Progenitor cell of endocrine pancreas (in vitro differentiated cells): ENCODE results near the gene GGTLC2. TPM values are rescaled to one million over a fixed set of nuclear protein-coding genes. Genes with fewer than 3 reads are reported as not detected.
A peak's percentile ranks its signal among the peaks of the same experiment; 100 is the strongest.

ENCODE experiments used
- DNase-seq: peaks from one replicate; pipeline ENCODE4 v3.0.0; 2021; ENCODE audit warnings: low spot score; ENCODE audit not compliant: unreplicated experiment
- H3K27ac Mint-ChIP-seq: 2 replicates; pipeline ENCODE4 v1.8.0; 2021; ENCODE audit warnings: mild to moderate bottlenecking, moderate library complexity, mixed read lengths
- H3K27me3 Mint-ChIP-seq: 2 replicates; pipeline ENCODE4 v1.8.0; 2021; ENCODE audit warnings: mixed read lengths
- H3K36me3 Mint-ChIP-seq: 2 replicates; pipeline ENCODE4 v1.8.0; 2022; ENCODE audit warnings: mixed read lengths; ENCODE audit not compliant: insufficient read depth
- H3K4me1 Mint-ChIP-seq: 2 replicates; pipeline ENCODE4 v1.8.0; 2021; ENCODE audit warnings: low read depth, mixed read lengths
- H3K4me3 Mint-ChIP-seq: 2 replicates; pipeline ENCODE4 v1.8.0; 2021; ENCODE audit warnings: low read depth, mild to moderate bottlenecking, moderate library complexity, mixed read lengths
- H3K9me3 Mint-ChIP-seq: 2 replicates; pipeline ENCODE4 v1.8.0; 2021; ENCODE audit warnings: low read depth, mixed read lengths
- CTCF ChIP-seq: fragments of 200-600 bp; sonication (generic); IDR thresholded peaks from one replicate; pipeline ENCODE4 v1.5.0; 2021; ENCODE audit warnings: antibody characterized with exemption, mild to moderate bottlenecking; ENCODE audit not compliant: unreplicated experiment
- total RNA-seq: library from RNA; stranded (reverse); gene quantifications from 2 replicates; pipeline ENCODE4 v1.2.1, GENCODE V29; 2021

GGTLC2 gene
- total RNA-seq, 1 donor from 2014 or later = not detected

GRCh38 chr22:22663861-22664800 lies 19.7 kb downstream of the GGTLC2 start:
- no peaks in the 10 kb centered on the region for H3K9me3 Mint-ChIP-seq
- TF ChIP-seq CTCF = no peak
- no peak overlapping the region for H3K27ac Mint-ChIP-seq
- peaks cover 75% of the 10 kb centered on the region for H3K27me3 Mint-ChIP-seq
- H3K36me3 Mint-ChIP-seq = no peaks in the 10 kb centered on the region
- no peak overlapping the region for H3K4me3 Mint-ChIP-seq
- DNase-seq = no peak
- no peaks in the 10 kb centered on the region for H3K4me1 Mint-ChIP-seq

GRCh38 chr22:22666307-22667091 lies 22.1 kb downstream of the GGTLC2 start:
- no peaks in the 10 kb centered on the region for H3K4me1 Mint-ChIP-seq
- H3K36me3 Mint-ChIP-seq = no peaks in the 10 kb centered on the region
- peak; percentile 76 for TF ChIP-seq CTCF
- H3K27ac Mint-ChIP-seq = no peak overlapping the region
- peaks cover 84% of the 10 kb centered on the region for H3K27me3 Mint-ChIP-seq
- H3K9me3 Mint-ChIP-seq = no peaks in the 10 kb centered on the region
- DNase-seq = peak; percentile 34
- H3K4me3 Mint-ChIP-seq = no peak overlapping the region

- Mint-ChIP-seq H3K27ac (no peak overlapping the region), H3K27me3 (peaks cover 83% of the 10 kb centered on the region), H3K4me1 (no peaks in the 10 kb centered on the region), H3K4me3 (no peak overlapping the region), H3K9me3 (no peaks in the 10 kb centered on the region), H3K36me3 (no peaks in the 10 kb centered on the region)
- no peak for TF ChIP-seq CTCF
- DNase-seq = no peak
Measured at GRCh38 chr22:22667966-22668880, 23.8 kb downstream of the GGTLC2 start.

- H3K27me3 Mint-ChIP-seq = peaks cover 83% of the 10 kb centered on the region
- no peak for DNase-seq
- no peak for TF ChIP-seq CTCF
- no peak overlapping the region for H3K27ac Mint-ChIP-seq
- no peaks in the 10 kb centered on the region for H3K9me3 Mint-ChIP-seq
- no peak overlapping the region for H3K4me3 Mint-ChIP-seq
- H3K36me3 Mint-ChIP-seq = no peaks in the 10 kb centered on the region
- H3K4me1 Mint-ChIP-seq = no peaks in the 10 kb centered on the region
Measured at GRCh38 chr22:22669093-22669492, 24.7 kb downstream of the GGTLC2 start.
